ENCODE measurements around the gene ARL6IP4.

DNA sequence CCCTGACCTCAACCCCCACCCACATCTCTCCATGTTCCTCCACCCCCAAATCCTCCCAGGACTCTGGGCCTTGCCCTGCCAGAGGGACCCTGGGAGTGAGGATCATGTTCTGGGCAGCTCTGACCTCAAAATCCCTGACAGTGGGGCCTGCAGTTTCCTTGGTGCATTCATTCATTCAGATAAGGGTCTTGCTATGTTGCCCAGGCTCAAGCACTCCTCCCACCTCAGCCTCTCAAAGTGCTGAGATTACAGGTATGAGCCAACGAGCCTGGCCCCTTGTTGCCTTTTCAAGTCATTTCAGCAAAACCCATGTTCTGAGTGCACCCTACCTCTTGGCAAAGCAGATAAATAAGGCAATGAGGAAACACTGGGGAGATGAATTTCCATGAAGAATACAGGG lies 29.6 kb downstream of the ARL6IP4 start:
- TF ChIP-seq EZH2 (IDR thresholded peaks at IDR 0.05; ENCODE audit: low read length, missing control alignments) = no peak
- TF ChIP-seq, protein P1, sequence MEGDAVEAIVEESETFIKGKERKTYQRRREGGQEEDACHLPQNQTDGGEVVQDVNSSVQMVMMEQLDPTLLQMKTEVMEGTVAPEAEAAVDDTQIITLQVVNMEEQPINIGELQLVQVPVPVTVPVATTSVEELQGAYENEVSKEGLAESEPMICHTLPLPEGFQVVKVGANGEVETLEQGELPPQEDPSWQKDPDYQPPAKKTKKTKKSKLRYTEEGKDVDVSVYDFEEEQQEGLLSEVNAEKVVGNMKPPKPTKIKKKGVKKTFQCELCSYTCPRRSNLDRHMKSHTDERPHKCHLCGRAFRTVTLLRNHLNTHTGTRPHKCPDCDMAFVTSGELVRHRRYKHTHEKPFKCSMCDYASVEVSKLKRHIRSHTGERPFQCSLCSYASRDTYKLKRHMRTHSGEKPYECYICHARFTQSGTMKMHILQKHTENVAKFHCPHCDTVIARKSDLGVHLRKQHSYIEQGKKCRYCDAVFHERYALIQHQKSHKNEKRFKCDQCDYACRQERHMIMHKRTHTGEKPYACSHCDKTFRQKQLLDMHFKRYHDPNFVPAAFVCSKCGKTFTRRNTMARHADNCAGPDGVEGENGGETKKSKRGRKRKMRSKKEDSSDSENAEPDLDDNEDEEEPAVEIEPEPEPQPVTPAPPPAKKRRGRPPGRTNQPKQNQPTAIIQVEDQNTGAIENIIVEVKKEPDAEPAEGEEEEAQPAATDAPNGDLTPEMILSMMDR (conservative IDR thresholded peaks at IDR 0.05 in 1 of 2, IDR thresholded peaks at IDR 0.05 in 1 of 2; ENCODE audit: low read depth in 1 of 2, low read length in 2 of 2) = no peak

All from fibroblast of lung (primary cell).